GM15510 (cell line): ENCODE data around the gene DUSP14.

Source experiments
- POLR2A ChIP-seq: IDR thresholded peaks from 3 replicates; pipeline ENCODE4 v1.6.1; 2011; ENCODE audit warnings: borderline replicate concordance; ENCODE audit not compliant: insufficient read length; ENCODE audit errors: extremely low read depth

Gene DUSP14

DNA sequence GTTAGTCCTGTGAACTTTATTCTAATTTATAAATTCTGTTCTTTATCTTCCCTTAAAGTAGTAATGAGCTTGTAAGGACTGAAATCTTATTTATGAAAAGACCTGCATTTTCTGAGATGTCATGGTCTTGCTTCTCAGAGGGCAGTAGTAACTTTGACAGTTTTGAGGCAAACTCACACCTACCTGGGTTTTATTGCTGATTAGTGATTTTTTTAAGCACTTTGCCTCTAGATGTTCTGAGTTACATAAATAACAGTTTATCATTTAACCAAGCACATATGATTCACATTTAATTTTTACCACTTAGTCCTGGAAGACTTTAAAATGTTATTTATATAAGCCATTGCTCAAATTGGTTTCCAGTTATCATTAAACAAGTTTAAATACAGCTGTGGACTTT is 10.7 kb downstream of the DUSP14 start:
- no peak for TF ChIP-seq POLR2A

DNA sequence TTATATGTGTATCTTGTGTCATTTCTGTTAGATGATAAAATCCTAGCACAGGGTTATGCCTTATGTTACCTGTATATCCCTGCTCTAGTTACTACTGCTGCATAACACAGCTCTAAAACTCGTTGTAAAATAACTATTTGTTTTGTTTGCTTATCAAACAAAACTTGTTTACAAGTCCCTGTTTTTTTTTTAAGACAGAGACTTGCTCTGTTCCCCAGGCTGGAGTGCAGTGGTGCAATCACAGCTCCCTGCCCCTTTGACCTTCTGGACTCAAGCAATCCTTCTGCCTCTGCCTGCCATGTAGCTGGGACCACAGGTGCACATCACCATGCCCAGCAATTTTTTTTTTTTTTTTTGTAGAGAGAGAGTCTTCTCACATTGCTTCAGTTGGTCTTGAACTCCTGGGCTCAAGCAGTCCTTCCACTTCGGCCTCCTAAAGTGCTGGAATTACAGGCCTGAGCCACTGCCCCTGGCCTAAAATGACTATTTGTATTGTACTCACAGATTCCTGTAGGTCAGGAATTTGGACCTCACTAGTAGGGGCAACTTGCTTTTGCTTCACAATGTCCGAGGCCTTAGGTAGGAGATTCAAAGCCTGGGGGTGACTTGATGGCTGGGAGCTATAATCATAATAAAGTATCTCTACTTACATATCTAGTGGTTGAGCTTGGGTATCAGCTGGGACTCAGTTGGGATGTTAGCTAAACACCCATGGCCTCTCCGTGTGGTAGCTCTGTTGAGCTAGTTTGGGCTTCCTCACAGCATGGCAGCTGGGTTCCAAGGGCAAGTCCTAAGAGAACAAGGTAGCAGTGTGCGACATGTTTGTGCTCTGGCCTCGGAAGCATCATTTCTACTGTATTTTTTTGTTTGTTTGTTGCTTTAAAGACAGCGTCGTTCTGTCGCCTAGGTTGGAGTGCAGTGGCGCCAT is 12.6 kb downstream of the DUSP14 start:
- TF ChIP-seq POLR2A: no peak

DNA sequence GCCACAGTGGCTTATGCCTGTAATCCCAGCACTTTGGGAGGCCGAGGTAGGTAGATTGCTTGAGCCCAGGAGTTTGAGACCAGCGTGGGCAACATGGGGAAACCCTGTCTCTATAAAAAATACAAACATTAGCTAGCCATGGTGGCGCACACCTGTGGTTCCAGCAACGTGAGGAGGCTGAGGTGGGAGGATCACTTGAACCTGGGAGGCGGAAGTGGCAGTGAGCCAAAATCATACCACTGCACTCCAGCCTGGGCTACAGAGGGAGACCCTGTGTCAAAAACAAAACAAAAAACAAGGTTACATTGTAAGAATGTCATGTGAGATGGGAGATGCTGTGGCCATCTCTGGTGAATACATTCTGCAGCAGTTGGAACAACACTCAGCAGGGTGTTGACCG is 13.5 kb downstream of the DUSP14 start:
- no peak for TF ChIP-seq POLR2A

DNA sequence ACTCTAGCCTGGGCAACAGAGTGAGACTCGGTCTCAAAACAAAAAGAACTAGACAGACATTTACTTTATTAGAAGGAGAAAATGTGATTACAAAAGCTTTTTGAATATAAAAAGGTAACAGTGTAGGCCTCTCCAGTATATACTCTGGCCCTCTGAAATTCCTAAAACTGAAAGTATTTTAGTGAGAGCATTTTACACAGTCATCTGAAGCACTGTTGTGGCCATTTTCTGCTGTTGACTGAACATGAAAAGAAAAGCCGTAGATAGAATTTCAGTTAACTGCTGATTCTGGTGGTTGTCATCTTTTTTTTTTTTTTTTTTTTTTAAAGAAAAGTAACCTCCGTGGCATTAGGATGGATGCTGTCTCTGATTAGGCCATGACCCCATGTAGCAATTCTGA is 15.6 kb downstream of the DUSP14 start:
- TF ChIP-seq POLR2A: no peak

DNA sequence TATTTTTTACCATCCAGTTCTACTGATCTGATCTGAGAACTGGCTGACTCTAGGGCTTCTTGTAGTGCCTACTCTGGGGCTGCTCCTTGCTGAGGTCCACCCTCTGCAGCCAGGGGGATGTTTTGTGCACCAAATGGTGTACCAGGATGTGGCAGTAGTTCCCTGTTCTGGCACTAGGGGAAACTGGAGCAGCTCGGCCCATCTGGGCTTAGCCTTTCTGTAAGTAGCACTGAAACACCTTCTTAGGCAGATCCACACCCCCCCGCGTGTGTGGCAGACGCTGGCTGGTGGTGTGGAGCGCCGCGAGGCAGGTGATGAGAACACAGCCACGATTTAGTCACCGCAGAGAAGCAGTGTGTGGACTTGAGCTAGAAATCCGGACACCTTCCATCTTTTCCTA is 17.0 kb downstream of the DUSP14 start:
- no peak for TF ChIP-seq POLR2A

DNA sequence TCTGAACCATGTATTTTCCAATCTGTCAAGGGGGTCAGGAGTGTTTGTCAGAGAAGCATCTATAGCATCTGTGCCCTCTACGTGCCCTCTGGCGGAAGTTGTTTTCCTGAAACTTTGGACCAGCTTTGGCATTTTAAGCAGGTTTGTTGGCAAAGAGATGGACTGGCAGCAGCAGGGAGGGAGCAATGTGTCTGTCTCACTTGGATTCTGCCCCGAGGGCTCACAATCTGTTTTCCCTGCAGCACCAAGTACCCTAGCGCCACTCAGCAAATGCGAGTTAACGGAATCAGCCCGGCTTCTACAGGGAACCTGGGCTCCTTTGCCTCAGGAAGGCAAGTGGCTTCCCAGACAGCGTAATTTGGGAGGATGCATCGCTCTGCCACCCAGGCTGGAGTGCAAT is 17.4 kb downstream of the DUSP14 start:
- no peak for TF ChIP-seq POLR2A

DNA sequence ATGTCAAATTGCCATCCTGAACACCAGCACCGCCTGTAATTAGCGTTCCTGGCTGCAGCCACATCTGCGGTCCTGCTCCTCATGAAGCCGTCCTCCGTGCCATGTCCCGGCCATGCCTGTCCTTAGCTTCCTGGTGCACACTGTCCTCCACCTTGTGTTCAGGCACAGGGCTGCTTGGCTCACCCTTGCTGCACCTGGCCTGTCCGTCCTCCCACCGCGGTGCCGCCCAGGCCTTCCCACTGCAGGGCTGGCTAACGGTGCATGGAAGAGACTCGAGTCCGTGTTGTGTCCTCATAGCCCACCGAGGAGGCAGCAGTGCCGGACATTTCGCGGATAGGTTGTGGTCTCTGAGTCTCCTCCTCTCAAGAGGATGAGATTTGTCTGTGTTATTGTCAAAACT is 20.4 kb downstream of the DUSP14 start:
- no peak for TF ChIP-seq POLR2A

DNA sequence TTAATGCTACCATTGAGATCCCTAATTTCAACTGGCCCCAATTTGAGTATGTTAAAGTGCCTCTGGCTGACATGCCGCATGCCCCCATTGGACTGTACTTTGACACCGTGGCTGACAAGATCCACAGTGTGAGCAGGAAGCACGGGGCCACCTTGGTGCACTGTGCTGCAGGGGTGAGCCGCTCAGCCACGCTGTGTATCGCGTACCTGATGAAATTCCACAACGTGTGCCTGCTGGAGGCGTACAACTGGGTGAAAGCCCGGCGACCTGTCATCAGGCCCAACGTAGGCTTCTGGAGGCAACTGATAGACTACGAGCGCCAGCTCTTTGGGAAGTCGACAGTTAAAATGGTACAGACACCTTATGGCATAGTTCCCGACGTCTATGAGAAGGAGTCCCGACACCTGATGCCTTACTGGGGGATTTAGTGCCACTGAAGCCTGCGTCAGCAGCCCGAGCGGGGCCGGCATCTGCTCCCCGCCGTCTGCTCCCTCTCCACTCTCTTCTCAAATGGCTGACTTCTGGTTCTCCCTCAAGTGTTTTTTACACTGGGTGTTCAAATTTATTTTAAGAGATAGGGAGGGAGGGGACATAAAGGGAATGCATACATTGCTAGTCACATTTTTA is 22.9 kb downstream of the DUSP14 start:
- no peak for TF ChIP-seq POLR2A

DNA sequence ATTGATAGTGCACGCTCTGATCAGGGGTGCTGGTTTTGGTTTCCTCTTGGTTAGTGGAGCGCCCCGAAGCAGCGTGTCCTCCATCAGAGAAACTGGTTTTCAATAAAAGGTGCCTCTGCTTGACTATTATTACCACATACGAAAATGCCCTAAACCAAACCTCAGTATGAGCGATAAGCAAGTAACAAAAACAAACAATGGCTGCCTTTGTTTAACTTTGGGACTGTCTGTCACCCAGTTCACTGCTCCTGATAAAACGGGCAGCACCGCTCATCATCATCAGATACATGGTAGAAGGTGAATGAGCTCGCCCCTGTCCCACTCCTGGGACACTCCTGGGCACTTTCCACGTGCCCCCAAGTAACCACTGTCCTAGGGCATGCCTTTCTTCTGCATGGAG is 24.0 kb downstream of the DUSP14 start:
- TF ChIP-seq POLR2A: no peak

DNA sequence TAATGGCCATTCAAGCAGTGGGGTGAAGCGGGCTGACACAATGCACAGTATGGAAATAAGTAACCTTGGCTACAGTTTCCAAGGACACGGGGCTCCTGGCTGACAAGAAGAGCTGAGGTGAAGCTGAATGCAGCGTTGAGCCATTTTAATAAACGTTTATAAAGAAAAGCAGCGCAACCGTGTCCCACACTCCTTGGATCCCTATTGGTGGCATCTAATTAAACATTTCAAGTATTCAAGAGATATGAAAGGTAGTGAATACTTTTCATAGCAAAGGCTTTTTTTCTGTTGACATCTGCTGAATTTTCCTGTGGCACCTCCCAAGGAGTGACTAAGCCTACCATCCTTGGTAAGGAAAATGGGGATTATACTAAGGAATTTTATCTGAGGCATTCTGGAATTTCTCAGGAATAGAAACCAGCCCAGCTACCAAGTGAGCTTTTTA is 26.5 kb downstream of the DUSP14 start:
- TF ChIP-seq POLR2A: no peak

DNA sequence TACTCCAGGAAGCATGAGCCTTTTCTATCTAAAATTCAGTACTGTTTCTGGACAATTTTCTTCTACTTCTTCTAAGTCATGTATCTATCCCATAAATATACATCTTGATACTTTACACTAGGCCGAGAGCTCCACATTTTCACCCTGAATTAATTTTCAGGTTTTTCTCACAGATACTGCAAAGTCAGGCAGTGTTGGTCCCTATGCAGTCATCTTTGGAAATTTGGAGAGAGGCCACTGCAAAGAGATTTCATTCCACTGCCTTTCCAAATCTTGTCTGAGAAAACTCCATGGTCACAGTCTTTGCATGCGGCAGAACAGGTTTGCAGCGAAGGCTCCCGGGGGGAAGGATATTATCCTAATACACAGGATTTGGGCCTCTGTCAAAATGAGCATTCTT is 28.2 kb downstream of the DUSP14 start:
- no peak for TF ChIP-seq POLR2A

DNA sequence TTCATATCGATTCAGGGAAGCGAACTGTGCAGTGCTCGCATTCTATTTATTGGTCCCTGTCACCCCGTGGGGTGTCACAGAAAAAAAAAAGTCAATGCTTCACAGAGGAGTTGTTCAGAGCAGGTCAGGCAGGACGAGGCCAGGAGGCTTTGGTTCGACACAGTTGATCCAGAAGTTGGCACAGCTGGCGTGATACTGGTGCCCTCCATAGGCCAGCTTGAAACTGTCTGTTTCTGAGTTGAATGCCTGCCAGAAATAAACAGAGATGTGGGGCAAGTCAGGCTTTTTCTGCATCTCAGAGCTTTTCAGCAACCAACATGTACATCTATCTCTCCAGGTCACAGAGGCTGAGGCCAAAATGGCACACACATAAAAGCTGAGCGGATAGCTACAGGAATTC is 29.1 kb downstream of the DUSP14 start:
- no peak for TF ChIP-seq POLR2A

DNA sequence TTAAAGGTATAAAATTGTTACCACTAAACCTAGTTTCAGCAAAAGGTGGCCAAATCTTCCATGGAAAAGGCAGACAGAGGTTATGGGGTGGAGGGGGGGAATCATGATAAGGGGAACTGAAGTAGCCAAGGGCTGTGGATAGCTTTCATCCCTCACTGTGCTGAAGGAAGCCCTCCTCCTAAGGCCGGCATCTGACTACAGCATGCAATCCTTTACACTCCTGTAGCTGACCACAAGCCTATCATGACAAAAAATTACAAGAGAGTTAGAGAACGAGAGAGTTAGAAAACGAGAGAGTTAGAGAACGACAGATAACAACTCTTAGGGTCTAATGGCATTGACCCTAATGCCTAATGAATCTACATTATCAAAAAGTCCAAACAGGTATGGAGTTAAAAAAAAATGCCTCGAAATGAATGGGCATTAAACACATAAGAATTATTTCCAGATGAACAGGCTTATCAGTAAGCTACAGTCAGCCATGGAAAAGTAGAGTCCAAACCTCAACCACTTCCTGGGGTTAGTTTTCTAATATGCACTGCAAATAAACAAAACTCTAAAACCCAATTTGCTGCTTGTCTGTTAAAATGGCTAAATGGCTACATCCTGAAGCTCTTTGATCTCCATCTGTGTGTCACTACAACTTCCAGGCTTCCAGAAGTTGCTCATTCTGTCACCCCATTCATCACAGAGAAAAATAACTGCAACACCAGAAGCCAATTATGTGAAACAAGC is 29.7 kb downstream of the DUSP14 start:
- TF ChIP-seq POLR2A: no peak

DNA sequence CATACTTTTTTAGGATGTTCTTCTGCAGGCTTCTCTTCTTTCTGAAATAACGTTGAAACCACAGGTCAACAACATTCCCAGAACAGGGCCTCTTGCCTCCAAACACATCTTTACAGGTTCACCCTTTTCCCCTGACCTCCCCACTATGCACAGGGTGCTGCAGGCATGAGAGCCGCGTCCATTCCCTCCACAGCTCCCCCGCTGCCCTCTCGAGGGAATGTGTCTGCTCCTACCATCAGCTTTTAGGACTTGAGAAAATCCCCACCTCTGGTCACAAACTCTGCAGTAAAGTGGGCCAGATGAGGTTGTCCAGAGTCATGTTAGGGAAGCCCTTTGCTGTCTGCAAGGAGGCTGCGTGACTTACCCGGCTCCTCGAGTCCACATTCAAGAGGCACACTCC is 30.5 kb downstream of the DUSP14 start:
- no peak for TF ChIP-seq POLR2A

DNA sequence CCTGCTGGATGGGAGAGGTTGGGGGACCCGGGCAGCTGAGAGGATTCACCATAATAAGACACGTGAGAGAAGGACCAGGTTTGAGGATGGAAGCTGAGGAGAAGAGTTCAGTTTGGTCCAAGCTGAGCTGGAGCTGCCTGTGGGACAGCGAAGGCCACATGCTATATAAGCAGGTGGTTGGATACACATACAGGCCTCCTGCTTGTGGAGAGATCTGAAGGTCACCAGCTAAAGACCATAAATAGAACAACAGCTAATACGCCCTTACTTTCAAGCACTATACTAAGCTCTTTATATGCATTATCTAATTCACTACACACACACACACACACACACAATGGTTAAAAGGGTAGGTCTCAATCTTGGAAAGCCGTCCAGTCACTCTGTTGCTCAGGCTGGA is 32.1 kb downstream of the DUSP14 start:
- TF ChIP-seq POLR2A: no peak

DNA sequence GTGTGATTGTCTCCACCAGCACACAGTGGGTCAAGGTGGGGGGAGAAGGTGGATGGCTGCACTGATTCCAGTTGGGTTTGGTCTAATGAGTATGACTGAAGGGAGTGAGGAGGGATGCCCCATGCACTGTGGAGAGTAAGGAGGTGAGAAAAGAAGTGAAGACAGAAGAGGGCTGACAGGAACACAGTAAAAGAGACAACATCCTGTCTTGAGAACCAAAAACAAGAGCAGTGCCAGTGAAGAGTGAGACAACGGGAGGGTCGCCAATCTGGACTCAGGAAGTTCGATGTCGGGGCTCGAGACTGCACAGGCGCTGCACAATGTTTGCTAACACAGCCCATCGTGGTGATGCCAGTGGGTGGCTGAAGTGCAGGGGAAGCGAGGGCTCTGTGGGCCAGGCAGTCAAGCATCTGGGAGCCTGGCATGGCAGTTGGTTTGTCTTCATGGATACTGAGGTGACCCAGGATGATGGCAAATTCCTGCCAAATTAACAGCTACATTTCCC is 34.1 kb downstream of the DUSP14 start:
- TF ChIP-seq POLR2A: no peak

DNA sequence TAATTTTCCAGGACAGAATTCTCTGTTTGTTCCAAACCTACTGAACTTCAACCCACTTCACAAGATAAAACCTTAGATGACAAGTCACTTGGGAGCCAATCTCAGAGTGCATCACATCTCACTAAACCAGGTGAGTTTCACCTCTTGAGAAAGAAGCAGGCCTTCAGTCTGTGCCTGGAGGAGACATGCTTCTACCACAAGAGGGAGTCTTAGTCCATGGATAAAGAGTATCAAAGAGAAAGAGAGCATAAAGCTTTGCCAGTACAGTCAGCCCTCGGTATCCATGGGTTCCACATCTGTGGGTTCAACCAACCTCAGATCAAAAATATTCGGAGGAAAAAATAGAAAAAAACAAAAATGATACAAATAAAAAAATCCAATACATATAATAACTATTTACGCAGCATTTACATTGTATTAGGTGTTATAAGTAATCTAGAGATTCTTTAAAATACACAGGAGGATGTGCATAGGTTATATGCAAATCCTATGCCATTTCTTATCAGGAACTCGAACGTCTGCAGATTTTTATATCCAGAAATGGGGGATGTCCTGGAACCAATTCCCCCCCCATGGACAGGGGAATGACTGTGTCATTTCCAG is 37.7 kb downstream of the DUSP14 start:
- TF ChIP-seq POLR2A: no peak
